WTC11 (cell line): Measurements from ENCODE around the gene PSEN1. TPM values are rescaled to one million over a fixed set of nuclear protein-coding genes. Genes with fewer than 3 reads are reported as not detected.

ENCODE experiments used
- ATAC-seq: fragments of 200-7000 bp; cut with Tn5 transposase; 2 replicates; pipeline ENCODE4 v1.10.0; 2021; ENCODE audit warnings: mild to moderate bottlenecking, moderate library complexity
- CTCF ChIA-PET: fragments of 300-600 bp; sonication (Branson Sonifier 250); formaldehyde crosslinking; loops from one replicate; lab custom pipeline; 2021; ENCODE audit warnings: antibody characterized with exemption; lab: Charles Lee
- POLR2A ChIA-PET: fragments of 350-600 bp; sonication (Branson Sonifier 250); formaldehyde crosslinking; loops from one replicate; lab custom pipeline; 2021; ENCODE audit warnings: antibody characterized with exemption; lab: Charles Lee
- DNase-seq: peaks from one replicate; pipeline ENCODE4 v3.0.0; 2021; ENCODE audit warnings: low spot score
- H3K27ac Mint-ChIP-seq: 2 replicates; pipeline ENCODE4 v1.8.0; 2021; ENCODE audit warnings: mixed read lengths
- H3K27me3 Mint-ChIP-seq: 2 replicates; pipeline ENCODE4 v1.8.0; 2021; ENCODE audit warnings: low read depth, mild to moderate bottlenecking, moderate library complexity, mixed read lengths
- H3K36me3 Mint-ChIP-seq: 2 replicates; pipeline ENCODE4 v1.8.0; 2021; ENCODE audit warnings: mixed read lengths
- H3K4me1 Mint-ChIP-seq: 2 replicates; pipeline ENCODE4 v1.8.0; 2022; ENCODE audit warnings: mixed read lengths
- H3K4me3 Mint-ChIP-seq: 2 replicates; pipeline ENCODE4 v1.8.0; 2021; ENCODE audit warnings: mild to moderate bottlenecking, moderate library complexity, mixed read lengths
- H3K9me3 Mint-ChIP-seq: 2 replicates; pipeline ENCODE4 v1.8.0; 2021; ENCODE audit warnings: mixed read lengths
- AR ChIP-seq: fragments of 250-450 bp; sonication (Bioruptor Pico); IDR thresholded peaks from 2 replicates; pipeline ENCODE4 v1.9.0; 2021; ENCODE audit warnings: mild to moderate bottlenecking
- E2F1 ChIP-seq: sonication (generic); formaldehyde crosslinking; IDR thresholded peaks from 2 replicates; pipeline ENCODE4 v1.8.0; 2022; ENCODE audit warnings: mild to moderate bottlenecking, missing genetic modification reagents
- ELF4 ChIP-seq: sonication (generic); formaldehyde crosslinking; IDR thresholded peaks from 2 replicates; pipeline ENCODE4 v1.8.1; 2022; ENCODE audit warnings: low read depth, mild to moderate bottlenecking, moderate library complexity, missing genetic modification reagents
- ERG ChIP-seq: fragments of 250-450 bp; sonication (Bioruptor Pico); IDR thresholded peaks from 2 replicates; pipeline ENCODE4 v1.8.0; 2021; ENCODE audit warnings: mild to moderate bottlenecking
- FOXJ3 ChIP-seq: sonication (generic); formaldehyde crosslinking; IDR thresholded peaks from 2 replicates; pipeline ENCODE4 v1.9.0; 2021; ENCODE audit warnings: missing genetic modification reagents, mild to moderate bottlenecking, borderline replicate concordance
- FOXP4 ChIP-seq: sonication (generic); formaldehyde crosslinking; IDR thresholded peaks from 2 replicates; pipeline ENCODE4 v1.8.0; 2022; ENCODE audit warnings: mild to moderate bottlenecking, missing genetic modification reagents
- GABPB1 ChIP-seq: sonication (generic); formaldehyde crosslinking; IDR thresholded peaks from 2 replicates; pipeline ENCODE4 v1.8.1; 2023; ENCODE audit warnings: mild to moderate bottlenecking, missing genetic modification reagents
- GRHL2 ChIP-seq: fragments of 250-450 bp; sonication (Bioruptor Pico); IDR thresholded peaks from 2 replicates; pipeline ENCODE4 v1.8.0; 2022; ENCODE audit warnings: mild to moderate bottlenecking, moderate library complexity; ENCODE audit not compliant: insufficient replicate concordance, severe bottlenecking
- IRF2 ChIP-seq: sonication (generic); formaldehyde crosslinking; IDR thresholded peaks from 2 replicates; pipeline ENCODE4 v1.8.0; 2022; ENCODE audit warnings: low read depth, missing genetic modification reagents, borderline replicate concordance
- KAT7 ChIP-seq: sonication (generic); formaldehyde crosslinking; IDR thresholded peaks from 2 replicates; pipeline ENCODE4 v1.8.1; 2023; ENCODE audit warnings: missing genetic modification reagents, mild to moderate bottlenecking, borderline replicate concordance
- MLX ChIP-seq: sonication (generic); formaldehyde crosslinking; IDR thresholded peaks from 2 replicates; pipeline ENCODE4 v1.8.1; 2023; ENCODE audit warnings: mild to moderate bottlenecking, missing genetic modification reagents, moderate library complexity
- MYBL2 ChIP-seq: sonication (generic); formaldehyde crosslinking; IDR thresholded peaks from 2 replicates; pipeline ENCODE4 v1.8.1; 2023; ENCODE audit warnings: mild to moderate bottlenecking, moderate library complexity, missing genetic modification reagents
- NR2C2 ChIP-seq: sonication (generic); formaldehyde crosslinking; IDR thresholded peaks from 2 replicates; pipeline ENCODE4 v1.8.0; 2022; ENCODE audit warnings: mild to moderate bottlenecking, missing genetic modification reagents
- NR3C1 ChIP-seq: sonication (generic); formaldehyde crosslinking; conservative IDR thresholded peaks from 2 replicates; pipeline ENCODE4 v1.8.1; 2023; ENCODE audit warnings: low read depth, mild to moderate bottlenecking, missing genetic modification reagents
- PREB ChIP-seq: sonication (generic); formaldehyde crosslinking; IDR thresholded peaks from 2 replicates; pipeline ENCODE4 v1.8.1; 2022; ENCODE audit warnings: mild to moderate bottlenecking, missing genetic modification reagents, moderate library complexity, borderline replicate concordance
- TEAD4 ChIP-seq: sonication (generic); formaldehyde crosslinking; IDR thresholded peaks from 2 replicates; pipeline ENCODE4 v1.8.0; 2022; ENCODE audit warnings: mild to moderate bottlenecking, missing genetic modification reagents
- ZNF281 ChIP-seq: sonication (generic); formaldehyde crosslinking; IDR thresholded peaks from 2 replicates; pipeline ENCODE4 v1.8.0; 2023; ENCODE audit warnings: mild to moderate bottlenecking, missing genetic modification reagents
- ZNF425 ChIP-seq: fragments of 250-450 bp; sonication (Bioruptor Pico); conservative IDR thresholded peaks from 2 replicates; pipeline ENCODE4 v1.9.0; 2021; ENCODE audit warnings: mild to moderate bottlenecking
- total RNA-seq: library from RNA; stranded (reverse); gene quantifications from 3 replicates; pipeline ENCODE4 v1.2.3, GENCODE V29; 2021

Gene PSEN1
- total RNA-seq, 1 experiment from 2014 or later, result 26.6 TPM

GRCh38 chr14:73253721-73254120, 117.4 kb downstream of the PSEN1 start:
- H3K4me1 Mint-ChIP-seq, result no peaks in the 10 kb centered on the region
- H3K27ac Mint-ChIP-seq, result no peak overlapping the region
- TF ChIP-seq MLX (no peak), PREB (CRISPR knock-in tag) (no peak), GRHL2 (no peak), NR2C2 (no peak), KAT7 (CRISPR knock-in tag) (no peak), FOXP4 (CRISPR knock-in tag) (no peak), FOXJ3 (CRISPR knock-in tag) (no peak)
- DNase-seq, result no peak
- no peak overlapping the region for H3K4me3 Mint-ChIP-seq
- ATAC-seq, result no peak
- no peaks in the 10 kb centered on the region for H3K36me3 Mint-ChIP-seq
- no peaks in the 10 kb centered on the region for H3K27me3 Mint-ChIP-seq
- POLR2A ChIA-PET, result no interaction called here
- no peaks in the 10 kb centered on the region for H3K9me3 Mint-ChIP-seq
- CTCF ChIA-PET, result interaction anchor here (1.4 kb wide), 1 partner anchor 21 kb away, joined by 3 read pairs; no protein-coding TSS in a partner anchor

- ChIA-PET CTCF (interaction anchor here (1.4 kb wide), 1 partner anchor 22 kb away, joined by 3 read pairs; no protein-coding TSS in a partner anchor), POLR2A (no interaction called here)
- H3K4me3 Mint-ChIP-seq, result no peak overlapping the region
- no peaks in the 10 kb centered on the region for H3K27me3 Mint-ChIP-seq
- no peak overlapping the region for H3K27ac Mint-ChIP-seq
- DNase-seq (no peak), ATAC-seq (no peak)
- no peaks in the 10 kb centered on the region for H3K4me1 Mint-ChIP-seq
- H3K9me3 Mint-ChIP-seq, result no peaks in the 10 kb centered on the region
- no peaks in the 10 kb centered on the region for H3K36me3 Mint-ChIP-seq
- TF ChIP-seq GABPB1 (CRISPR knock-in tag) (no peak), TEAD4 (CRISPR knock-in tag) (no peak), NR3C1 (CRISPR knock-in tag) (no peak), AR (no peak), IRF2 (CRISPR knock-in tag) (no peak), ERG (CRISPR knock-in tag) (no peak), ELF4 (CRISPR knock-in tag) (no peak), ZNF281 (CRISPR knock-in tag) (no peak), ZNF425 (no peak), E2F1 (no peak), GRHL2 (no peak), MYBL2 (CRISPR knock-in tag) (no peak)
Measured at GRCh38 chr14:73254247-73255004, 118.1 kb downstream of the PSEN1 start.
